SK-N-SH (cell line): ENCODE results near the gene SPRED2. TPM values are rescaled to one million over a fixed set of nuclear protein-coding genes. Genes with fewer than 3 reads are reported as not detected.

Experiments used
- CTCF ChIA-PET: fragments of 300-600, 350-600 bp; formaldehyde crosslinking; extraction: SDS; loops from one replicate; lab custom pipeline; 2021; lab: Yijun Ruan, JAX
- POLR2A ChIA-PET: fragments of 350-600 bp; sonication (Branson Sonifier 250); formaldehyde crosslinking; extraction: SDS; loops from one replicate; lab custom pipeline; 2020; ENCODE audit warnings: antibody characterized with exemption, inconsistent platforms; lab: Yijun Ruan, JAX
- DNase-seq: peaks from one replicate; pipeline ENCODE4 v3.0.0; 2012
- H2AFZ ChIP-seq: fragments of 200-600 bp; sonication (generic); 2 replicates; pipeline ENCODE4 v1.8.1; 2016; ENCODE audit warnings: antibody characterized with exemption, mild to moderate bottlenecking, low read depth
- H3F3A ChIP-seq: fragments of 200-600 bp; sonication (generic); replicated peaks from 2 replicates; pipeline ENCODE3; 2016; ENCODE audit warnings: antibody characterized with exemption, mild to moderate bottlenecking; ENCODE audit not compliant: insufficient read depth
- H3K27ac ChIP-seq, 2 experiments: fragments of 200-500 bp in 1 of 2; fragments of 200-600 bp in 1 of 2; sonication (Bioruptor generic) in 1 of 2; sonication (generic), shearing (Covaris generic) in 1 of 2; 2 replicates each; pipeline versions ENCODE4 v1.5.1 to v1.6.1; 2014 to 2016; ENCODE audit warnings: low read depth in 2 of 2, inconsistent platforms in 1 of 2, low read length in 1 of 2, mild to moderate bottlenecking in 1 of 2, mixed read lengths in 1 of 2
- H3K27me3 ChIP-seq: fragments of 200-600 bp; sonication (generic), shearing (Covaris generic); 2 replicates; pipeline ENCODE4 v1.6.1; 2016; ENCODE audit warnings: mixed run types; ENCODE audit not compliant: insufficient read depth
- H3K36me3 ChIP-seq, 2 experiments: fragments of 200-500 bp in 1 of 2; fragments of 200-600 bp in 1 of 2; sonication (Bioruptor generic) in 1 of 2; sonication (generic) in 1 of 2; replicated peaks in 1 of 2; 2 replicates each; pipeline versions ENCODE3 to v1.5.1; 2014 to 2016; ENCODE audit warnings: low read length in 1 of 2, mild to moderate bottlenecking in 1 of 2; ENCODE audit not compliant: insufficient read depth in 2 of 2, control insufficient read depth in 1 of 2
- H3K4me1 ChIP-seq, 2 experiments: fragments of 200-500 bp in 1 of 2; fragments of 200-600 bp in 1 of 2; sonication (Bioruptor generic) in 1 of 2; sonication (generic), shearing (Covaris generic) in 1 of 2; 2 replicates each; pipeline versions ENCODE4 v1.5.1 to v1.6.1; 2014 to 2016; ENCODE audit warnings: low read depth in 1 of 2, low read length in 1 of 2, mixed run types in 1 of 2; ENCODE audit not compliant: insufficient read depth in 2 of 2, control insufficient read depth in 1 of 2
- H3K4me2 ChIP-seq: fragments of 200-600 bp; sonication (generic), shearing (Covaris generic); 2 replicates; pipeline ENCODE4 v1.6.1; 2017; ENCODE audit warnings: mixed run types
- H3K4me3 ChIP-seq, 2 experiments: fragments of 200-500 bp in 1 of 2; fragments of 200-600 bp in 1 of 2; sonication (Bioruptor generic) in 1 of 2; sonication (generic), shearing (Covaris generic) in 1 of 2; 2 replicates each; pipeline versions ENCODE4 v1.5.1 to v1.8.1; 2014 to 2016; ENCODE audit warnings: low read depth in 2 of 2, inconsistent platforms in 1 of 2, low read length in 1 of 2, mild to moderate bottlenecking in 1 of 2, mixed read lengths in 1 of 2, moderate library complexity in 1 of 2
- H3K79me2 ChIP-seq: fragments of 200-600 bp; sonication (generic); 2 replicates; pipeline ENCODE4 v1.8.1; 2017; ENCODE audit warnings: mild to moderate bottlenecking; ENCODE audit not compliant: insufficient read depth
- H3K9ac ChIP-seq: fragments of 200-600 bp; sonication (generic); 2 replicates; pipeline ENCODE4 v1.6.1; 2017; ENCODE audit warnings: mixed run types
- H3K9me2 ChIP-seq: fragments of 200-600 bp; sonication (generic); 2 replicates; pipeline ENCODE4 v1.6.1; 2017; ENCODE audit warnings: mixed run types
- H3K9me3 ChIP-seq: fragments of 200-600 bp; sonication (generic); 2 replicates; pipeline ENCODE4 v1.6.1; 2017; ENCODE audit warnings: mixed run types, mild to moderate bottlenecking, moderate library complexity
- H4K20me1 ChIP-seq: fragments of 200-600 bp; sonication (generic); 2 replicates; pipeline ENCODE4 v1.6.1; 2017; ENCODE audit warnings: mild to moderate bottlenecking, mixed run types; ENCODE audit not compliant: insufficient read depth
- CHD2 ChIP-seq: fragments of 150-350 bp; IDR thresholded peaks from 2 replicates; pipeline ENCODE4 v1.6.1; 2018; ENCODE audit warnings: low read length; ENCODE audit not compliant: partially characterized antibody
- FOXJ3 ChIP-seq: sonication (generic); formaldehyde crosslinking; IDR thresholded peaks from 2 replicates; pipeline ENCODE4 v1.5.1; 2020; ENCODE audit warnings: mild to moderate bottlenecking, missing genetic modification reagents
- JUND ChIP-seq: IDR thresholded peaks from 2 replicates; pipeline ENCODE4 v1.4.0; 2012
- NRF1 ChIP-seq: IDR thresholded peaks from 2 replicates; pipeline ENCODE4 v1.6.1; 2012; ENCODE audit warnings: low read depth, mild to moderate bottlenecking, low read length
- POLR2AphosphoS5 ChIP-seq: IDR thresholded peaks from 2 replicates; pipeline ENCODE4 v1.6.1; 2012; ENCODE audit warnings: low read depth, low read length
- RAD21 ChIP-seq: IDR thresholded peaks from 2 replicates; pipeline ENCODE4 v1.6.1; 2012; ENCODE audit warnings: mild to moderate bottlenecking, low read length
- RCOR1 ChIP-seq: fragments of 150-350 bp; IDR thresholded peaks from 2 replicates; pipeline ENCODE4 v1.6.1; 2017; ENCODE audit warnings: antibody characterized with exemption, low read length
- REST ChIP-seq: IDR thresholded peaks from 2 replicates; pipeline ENCODE4 v1.6.1; 2012; ENCODE audit warnings: mild to moderate bottlenecking, low read depth, low read length, moderate library complexity
- RXRA ChIP-seq: IDR thresholded peaks from 2 replicates; pipeline ENCODE4 v1.4.0; 2012; ENCODE audit warnings: low read depth, mild to moderate bottlenecking, borderline replicate concordance
- SIN3A ChIP-seq: IDR thresholded peaks from 2 replicates; pipeline ENCODE4 v1.6.1; 2012; ENCODE audit warnings: low read depth, mild to moderate bottlenecking, low read length, moderate library complexity, borderline replicate concordance
- TAF1 ChIP-seq: IDR thresholded peaks from 2 replicates; pipeline ENCODE4 v1.6.1; 2012; ENCODE audit warnings: low read depth, mild to moderate bottlenecking, low read length, moderate library complexity, borderline replicate concordance
- TEAD4 ChIP-seq: IDR thresholded peaks from 2 replicates; pipeline ENCODE4 v1.4.0; 2012; ENCODE audit warnings: mild to moderate bottlenecking, borderline replicate concordance; ENCODE audit not compliant: insufficient read depth
- USF1 ChIP-seq: IDR thresholded peaks from 2 replicates; pipeline ENCODE4 v1.4.0; 2012; ENCODE audit warnings: low read depth, borderline replicate concordance
- WGBS: methylation state at CpG from one replicate; pipeline ENCODE4 v1.1.6; 2017; ENCODE audit warnings: low lambda C conversion rate; 5-methylcytosine and 5-hydroxymethylcytosine counted together
- polyA plus RNA-seq, 3 experiments: library from polyadenylated mRNA; depleted of rRNA; stranded (reverse); fragments of >200 nt; gene quantifications; 2 replicates each; pipeline ENCODE4 v1.2.3, GENCODE V29; 2012
- TF ChIP-seq, protein P1 (sequence below): IDR thresholded peaks from 2 replicates; pipeline ENCODE4; 2012
- TF ChIP-seq, protein P2 (sequence below): fragments of 150-350 bp; IDR thresholded peaks from 2 replicates; pipeline ENCODE4 v1.6.1; 2016; ENCODE audit warnings: mild to moderate bottlenecking, low read depth, low read length
- TF ChIP-seq, protein P3 (sequence below): fragments of 200-600 bp; sonication (generic); IDR thresholded peaks from 2 replicates; pipeline ENCODE4 v1.6.1; 2017; ENCODE audit warnings: antibody characterized with exemption, mild to moderate bottlenecking, moderate library complexity

SPRED2 gene
- polyA plus RNA-seq, 1 of the 3 experiments (the other 2 are of a cell fraction): 21.9 TPM

- TF ChIP-seq, protein P1, sequence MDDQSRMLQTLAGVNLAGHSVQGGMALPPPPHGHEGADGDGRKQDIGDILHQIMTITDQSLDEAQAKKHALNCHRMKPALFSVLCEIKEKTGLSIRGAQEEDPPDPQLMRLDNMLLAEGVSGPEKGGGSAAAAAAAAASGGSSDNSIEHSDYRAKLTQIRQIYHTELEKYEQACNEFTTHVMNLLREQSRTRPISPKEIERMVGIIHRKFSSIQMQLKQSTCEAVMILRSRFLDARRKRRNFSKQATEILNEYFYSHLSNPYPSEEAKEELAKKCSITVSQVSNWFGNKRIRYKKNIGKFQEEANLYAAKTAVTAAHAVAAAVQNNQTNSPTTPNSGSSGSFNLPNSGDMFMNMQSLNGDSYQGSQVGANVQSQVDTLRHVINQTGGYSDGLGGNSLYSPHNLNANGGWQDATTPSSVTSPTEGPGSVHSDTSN: peak; percentile 97
- TF ChIP-seq USF1 (no peak), RCOR1 (no peak), POLR2AphosphoS5 (peak; percentile 75; the same call in 1 of the 2 replicates), FOXJ3 (CRISPR knock-in tag) (no peak), NRF1 (no peak), RXRA (peak; percentile 76; the same call in 1 of the 2 replicates)
- TF ChIP-seq, protein P2, sequence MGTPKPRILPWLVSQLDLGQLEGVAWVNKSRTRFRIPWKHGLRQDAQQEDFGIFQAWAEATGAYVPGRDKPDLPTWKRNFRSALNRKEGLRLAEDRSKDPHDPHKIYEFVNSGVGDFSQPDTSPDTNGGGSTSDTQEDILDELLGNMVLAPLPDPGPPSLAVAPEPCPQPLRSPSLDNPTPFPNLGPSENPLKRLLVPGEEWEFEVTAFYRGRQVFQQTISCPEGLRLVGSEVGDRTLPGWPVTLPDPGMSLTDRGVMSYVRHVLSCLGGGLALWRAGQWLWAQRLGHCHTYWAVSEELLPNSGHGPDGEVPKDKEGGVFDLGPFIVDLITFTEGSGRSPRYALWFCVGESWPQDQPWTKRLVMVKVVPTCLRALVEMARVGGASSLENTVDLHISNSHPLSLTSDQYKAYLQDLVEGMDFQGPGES: no peak
These were observed 65.7 kb downstream of the SPRED2 start (continued) for GRCh38 chr2:65366595-65367125.

DNA sequence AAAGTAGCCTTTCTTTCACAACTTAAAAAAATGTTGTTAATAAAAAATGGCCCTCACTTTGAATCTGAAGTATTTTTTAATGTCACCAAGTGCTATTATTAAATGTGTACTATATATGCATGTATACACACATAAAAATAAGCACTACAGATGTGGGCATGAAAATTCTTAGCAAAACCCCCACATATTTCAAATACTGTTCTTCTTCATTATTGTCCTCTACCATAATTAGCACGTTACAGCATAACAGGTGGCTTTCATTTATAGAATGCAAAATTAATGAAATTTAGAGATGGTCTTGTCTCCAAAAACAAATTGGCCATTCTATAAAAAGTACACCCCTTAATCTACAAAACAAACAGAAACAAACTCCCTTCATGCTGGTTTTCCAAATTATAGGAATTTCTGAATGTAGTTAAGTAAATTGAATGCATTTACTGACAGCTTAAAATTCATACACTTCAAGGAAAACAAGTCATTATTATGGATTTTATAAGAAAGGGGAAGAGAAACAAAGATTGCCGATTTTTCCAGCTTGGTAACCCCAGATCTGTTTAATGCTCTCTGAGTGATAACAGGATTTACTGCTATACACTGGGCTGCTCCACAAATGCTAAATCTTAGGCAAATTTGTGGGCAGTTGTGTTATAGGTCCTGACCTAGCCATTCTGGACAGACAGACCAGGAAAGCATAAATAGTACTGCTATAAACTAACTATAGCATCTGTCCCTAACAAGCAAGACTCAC lies 67.2 kb downstream of the SPRED2 start:
- Histone ChIP-seq H3K4me2 (peak overlapping the region; percentile 75; the same call in 1 of the 2 replicates), H3K79me2 (peaks cover 86% of the 10 kb centered on the region), H3K36me3 (no peaks in the 10 kb centered on the region), H4K20me1 (peaks cover 56% of the 10 kb centered on the region), H3K9ac (no peak overlapping the region), H2AFZ (no peak overlapping the region), H3F3A (peaks cover 45% of the 10 kb centered on the region), H3K9me2 (no peaks in the 10 kb centered on the region), H3K4me3 (peak overlapping the region in 1 of 2 experiments; percentile 51; a peak in 1 of 4 replicates), H3K27me3 (no peaks in the 10 kb centered on the region), H3K27ac (peak overlapping the region; percentile 74 to 95), H3K4me1 (peaks cover 47 to 55% of the 10 kb centered on the region in 2 experiments), H3K9me3 (no peaks in the 10 kb centered on the region)
- CTCF ChIA-PET: interaction anchor here (1.0 to 1.1 kb wide), 2 partner anchors 12 to 100 kb away, joined by 3 read pairs; no protein-coding TSS in a partner anchor
- WGBS: 89% methylated on average over 2 of the region's 2 CpGs
- no peak for DNase-seq
- POLR2A ChIA-PET: no interaction called here
- TF ChIP-seq, protein P1: no peak
- TF ChIP-seq SIN3A: no peak
- TF ChIP-seq USF1: no peak
- TF ChIP-seq RAD21: no peak
- TF ChIP-seq JUND: no peak
- no peak for TF ChIP-seq CHD2
- TF ChIP-seq, protein P3, sequence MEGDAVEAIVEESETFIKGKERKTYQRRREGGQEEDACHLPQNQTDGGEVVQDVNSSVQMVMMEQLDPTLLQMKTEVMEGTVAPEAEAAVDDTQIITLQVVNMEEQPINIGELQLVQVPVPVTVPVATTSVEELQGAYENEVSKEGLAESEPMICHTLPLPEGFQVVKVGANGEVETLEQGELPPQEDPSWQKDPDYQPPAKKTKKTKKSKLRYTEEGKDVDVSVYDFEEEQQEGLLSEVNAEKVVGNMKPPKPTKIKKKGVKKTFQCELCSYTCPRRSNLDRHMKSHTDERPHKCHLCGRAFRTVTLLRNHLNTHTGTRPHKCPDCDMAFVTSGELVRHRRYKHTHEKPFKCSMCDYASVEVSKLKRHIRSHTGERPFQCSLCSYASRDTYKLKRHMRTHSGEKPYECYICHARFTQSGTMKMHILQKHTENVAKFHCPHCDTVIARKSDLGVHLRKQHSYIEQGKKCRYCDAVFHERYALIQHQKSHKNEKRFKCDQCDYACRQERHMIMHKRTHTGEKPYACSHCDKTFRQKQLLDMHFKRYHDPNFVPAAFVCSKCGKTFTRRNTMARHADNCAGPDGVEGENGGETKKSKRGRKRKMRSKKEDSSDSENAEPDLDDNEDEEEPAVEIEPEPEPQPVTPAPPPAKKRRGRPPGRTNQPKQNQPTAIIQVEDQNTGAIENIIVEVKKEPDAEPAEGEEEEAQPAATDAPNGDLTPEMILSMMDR: no peak
- no peak for TF ChIP-seq TEAD4
- TF ChIP-seq REST: no peak
- no peak for TF ChIP-seq TAF1
